ENCODE results near the gene AFF4. TPM values are rescaled to one million over a fixed set of nuclear protein-coding genes. Genes with fewer than 3 reads are reported as not detected.

The AFF4 gene
- total RNA-seq, 1 experiment from 2014 or later: 38.6 TPM

DNA sequence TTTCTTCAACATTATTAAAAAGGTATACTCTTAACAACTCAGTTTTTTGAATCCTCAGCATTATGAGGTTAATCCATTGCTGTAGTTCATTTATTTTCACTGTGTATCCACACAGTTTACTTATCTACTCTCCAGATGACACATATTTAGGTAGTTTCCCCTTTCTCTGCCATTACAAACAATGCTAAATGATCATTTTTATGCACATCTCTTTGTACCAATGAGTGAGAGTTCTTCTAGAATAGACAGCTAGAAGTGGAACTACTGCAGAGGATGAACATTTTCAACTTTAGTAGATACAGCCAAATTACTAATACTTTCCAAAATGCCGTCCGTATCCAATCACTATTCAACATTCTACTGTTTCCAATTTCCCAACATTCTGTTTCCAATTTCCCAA is 11.5 kb downstream of the AFF4 start:
- 0 out of 2 replicates have a peak, but pooled peaks cover 6% of the 10 kb centered on the region for H4K20me1 ChIP-seq (ENCODE audit: insufficient read depth)

DNA sequence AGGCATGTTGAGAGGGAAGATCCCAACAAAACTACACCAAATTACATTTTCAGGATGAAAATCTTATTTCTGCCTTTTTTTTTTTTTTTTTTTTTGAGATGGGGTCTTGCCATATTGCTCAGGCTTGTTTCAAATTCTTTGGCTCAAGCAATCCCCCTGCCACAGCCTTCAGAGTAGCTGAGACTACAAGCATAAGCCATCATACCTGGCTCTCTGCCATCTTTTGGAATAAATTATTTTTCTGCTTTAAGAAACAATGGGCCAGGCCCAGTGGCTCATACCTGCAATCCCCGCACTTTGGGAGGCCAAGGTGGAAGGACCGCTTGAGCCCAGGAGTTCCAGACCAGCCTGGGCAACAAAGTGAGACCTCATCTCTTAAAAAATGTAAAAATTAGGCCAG is 14.3 kb downstream of the AFF4 start:
- ChIA-PET RAD21 (ENCODE audit: low non-redundant PET in 1 of 2, low total read pairs in 2 of 2, uncharacterized antibody in 2 of 2, unreplicated experiment in 2 of 2) (interaction anchor here in 1 of 2 experiments (0.7 kb wide), 1 partner anchor 12 kb away, joined by 3 read pairs; no protein-coding TSS in a partner anchor), CTCF (no interaction called here), POLR2A (no interaction called here)
- Histone ChIP-seq H3K9me2 (ENCODE audit: insufficient read depth) (no peaks in the 10 kb centered on the region), H3K4me1 (ENCODE audit: control insufficient read depth in 1 of 2, insufficient read depth in 2 of 2, low read length in 2 of 2) (peaks cover 9 to 26% of the 10 kb centered on the region in 2 experiments; a peak in 3 of 4 replicates), H3K36me3 (ENCODE audit: control insufficient read depth in 1 of 2, insufficient read depth in 2 of 2, low read length in 2 of 2) (0 out of 4 replicates have a peak, but pooled peaks cover 0 to 4% of the 10 kb centered on the region in 2 experiments), H3K27me3 (ENCODE audit: insufficient read depth, low read length) (no peaks in the 10 kb centered on the region), H3K27ac (ENCODE audit: low read depth, low read length) (no peak overlapping the region), H3K79me2 (ENCODE audit: insufficient read depth, low read length) (peaks cover 92% of the 10 kb centered on the region), H3K9me3 (ENCODE audit: control insufficient read depth in 1 of 2, insufficient read depth in 1 of 2, low read depth in 1 of 2, low read length in 2 of 2) (no peaks in the 10 kb centered on the region), H2AFZ (ENCODE audit: low read depth, low read length, poor library complexity, severe bottlenecking) (no peak overlapping the region), H3K9ac (ENCODE audit: low read length) (no peak overlapping the region), H3K4me3 (replicated peaks in 1 of 2; ENCODE audit: low read depth in 1 of 2, low read length in 2 of 2) (no peak overlapping the region), H3K4me2 (ENCODE audit: low read length) (no peak overlapping the region; the same call in 1 of the 2 replicates), H4K20me1 (ENCODE audit: insufficient read depth) (peaks cover 9% of the 10 kb centered on the region; the same call in 1 of the 2 replicates)
- DNase-seq (ENCODE audit: low read depth, low spot score): no peak
- BruUV-seq (replicated peaks): no TSS peak
- TF ChIP-seq EZH2 (IDR thresholded peaks at IDR 0.05) (no peak), CEBPB (IDR thresholded peaks at IDR 0.05; ENCODE audit: low read depth) (no peak), EZH2phosphoT487 (IDR thresholded peaks at IDR 0.05; ENCODE audit: borderline replicate concordance) (no peak), EGR1 (IDR thresholded peaks at IDR 0.05; ENCODE audit: low read depth) (no peak), JUND (IDR thresholded peaks at IDR 0.05) (no peak), RAD21 (IDR thresholded peaks at IDR 0.05; ENCODE audit: low read depth) (no peak), ZFX (IDR thresholded peaks at IDR 0.05) (no peak), CBX3 (IDR thresholded peaks at IDR 0.05; ENCODE audit: low read depth) (no peak)
- TF ChIP-seq, protein P1, sequence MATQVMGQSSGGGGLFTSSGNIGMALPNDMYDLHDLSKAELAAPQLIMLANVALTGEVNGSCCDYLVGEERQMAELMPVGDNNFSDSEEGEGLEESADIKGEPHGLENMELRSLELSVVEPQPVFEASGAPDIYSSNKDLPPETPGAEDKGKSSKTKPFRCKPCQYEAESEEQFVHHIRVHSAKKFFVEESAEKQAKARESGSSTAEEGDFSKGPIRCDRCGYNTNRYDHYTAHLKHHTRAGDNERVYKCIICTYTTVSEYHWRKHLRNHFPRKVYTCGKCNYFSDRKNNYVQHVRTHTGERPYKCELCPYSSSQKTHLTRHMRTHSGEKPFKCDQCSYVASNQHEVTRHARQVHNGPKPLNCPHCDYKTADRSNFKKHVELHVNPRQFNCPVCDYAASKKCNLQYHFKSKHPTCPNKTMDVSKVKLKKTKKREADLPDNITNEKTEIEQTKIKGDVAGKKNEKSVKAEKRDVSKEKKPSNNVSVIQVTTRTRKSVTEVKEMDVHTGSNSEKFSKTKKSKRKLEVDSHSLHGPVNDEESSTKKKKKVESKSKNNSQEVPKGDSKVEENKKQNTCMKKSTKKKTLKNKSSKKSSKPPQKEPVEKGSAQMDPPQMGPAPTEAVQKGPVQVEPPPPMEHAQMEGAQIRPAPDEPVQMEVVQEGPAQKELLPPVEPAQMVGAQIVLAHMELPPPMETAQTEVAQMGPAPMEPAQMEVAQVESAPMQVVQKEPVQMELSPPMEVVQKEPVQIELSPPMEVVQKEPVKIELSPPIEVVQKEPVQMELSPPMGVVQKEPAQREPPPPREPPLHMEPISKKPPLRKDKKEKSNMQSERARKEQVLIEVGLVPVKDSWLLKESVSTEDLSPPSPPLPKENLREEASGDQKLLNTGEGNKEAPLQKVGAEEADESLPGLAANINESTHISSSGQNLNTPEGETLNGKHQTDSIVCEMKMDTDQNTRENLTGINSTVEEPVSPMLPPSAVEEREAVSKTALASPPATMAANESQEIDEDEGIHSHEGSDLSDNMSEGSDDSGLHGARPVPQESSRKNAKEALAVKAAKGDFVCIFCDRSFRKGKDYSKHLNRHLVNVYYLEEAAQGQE (IDR thresholded peaks at IDR 0.05; ENCODE audit: low read depth): no peak
- TF ChIP-seq, protein P2, sequence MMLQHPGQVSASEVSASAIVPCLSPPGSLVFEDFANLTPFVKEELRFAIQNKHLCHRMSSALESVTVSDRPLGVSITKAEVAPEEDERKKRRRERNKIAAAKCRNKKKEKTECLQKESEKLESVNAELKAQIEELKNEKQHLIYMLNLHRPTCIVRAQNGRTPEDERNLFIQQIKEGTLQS (IDR thresholded peaks at IDR 0.05): no peak
- no peak for ATAC-seq
- intact Hi-C loops (cut with micrococcal nuclease): no loop called here

More for the DNA sequence above, 11.5 kb downstream of the AFF4 start:
- no peak overlapping the region for H3K9ac ChIP-seq (ENCODE audit: low read length)
- H3K4me2 ChIP-seq (ENCODE audit: low read length): no peak overlapping the region
- ATAC-seq (no peak), DNase-seq (ENCODE audit: low read depth, low spot score) (no peak)
- no peak overlapping the region for H3K4me3 ChIP-seq (replicated peaks in 1 of 2; ENCODE audit: low read depth in 1 of 2, low read length in 2 of 2)
- TF ChIP-seq YY1 (IDR thresholded peaks at IDR 0.05; ENCODE audit: extremely low read depth, insufficient replicate concordance, low read depth, low read length): no peak
- TF ChIP-seq CBX3 (IDR thresholded peaks at IDR 0.05; ENCODE audit: low read depth): no peak
- no peak for TF ChIP-seq SP1 (IDR thresholded peaks at IDR 0.05; ENCODE audit: low read depth)
- TF ChIP-seq, protein P3, sequence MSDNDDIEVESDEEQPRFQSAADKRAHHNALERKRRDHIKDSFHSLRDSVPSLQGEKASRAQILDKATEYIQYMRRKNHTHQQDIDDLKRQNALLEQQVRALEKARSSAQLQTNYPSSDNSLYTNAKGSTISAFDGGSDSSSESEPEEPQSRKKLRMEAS (IDR thresholded peaks at IDR 0.05): no peak
- no peak for TF ChIP-seq SRF (IDR thresholded peaks at IDR 0.05; ENCODE audit: low read depth)
- ChIA-PET POLR2A (no interaction called here), RAD21 (ENCODE audit: low non-redundant PET in 1 of 2, low total read pairs in 2 of 2, uncharacterized antibody in 2 of 2, unreplicated experiment in 2 of 2) (no interaction called here), CTCF (no interaction called here)
- H3K36me3 ChIP-seq (ENCODE audit: control insufficient read depth in 1 of 2, insufficient read depth in 2 of 2, low read length in 2 of 2): peaks cover 0 to 11% of the 10 kb centered on the region in 2 experiments; a peak in 1 of 4 replicates
- peaks cover 93% of the 10 kb centered on the region for H3K79me2 ChIP-seq (ENCODE audit: insufficient read depth, low read length)
- intact Hi-C loops (cut with micrococcal nuclease): no loop called here
- peaks cover 9 to 26% of the 10 kb centered on the region in 2 experiments; a peak in 3 of 4 replicates for H3K4me1 ChIP-seq (ENCODE audit: control insufficient read depth in 1 of 2, insufficient read depth in 2 of 2, low read length in 2 of 2)
- H3K27ac ChIP-seq (ENCODE audit: low read depth, low read length): no peak overlapping the region
- no peaks in the 10 kb centered on the region for H3K27me3 ChIP-seq (ENCODE audit: insufficient read depth, low read length)
- no TSS peak for BruUV-seq (replicated peaks)
- no peaks in the 10 kb centered on the region for H3K9me3 ChIP-seq (ENCODE audit: control insufficient read depth in 1 of 2, insufficient read depth in 1 of 2, low read depth in 1 of 2, low read length in 2 of 2)
- H2AFZ ChIP-seq (ENCODE audit: low read depth, low read length, poor library complexity, severe bottlenecking): no peak overlapping the region
- no peaks in the 10 kb centered on the region for H3K9me2 ChIP-seq (ENCODE audit: insufficient read depth)
